Measurements from ENCODE around the gene SLC43A2.
"Not testable (repeated sequence)": the region's sequence is repeated elsewhere in the genome, so short reads cannot be mapped to it uniquely, and the experiment has no call there.

The SLC43A2 gene

GRCh38 chr17:1529863-1530262 lies 98.8 kb downstream of the SLC43A2 start:
- no peak for TF ChIP-seq CTCF (IDR thresholded peaks at IDR 0.05; ENCODE audit: insufficient read depth, low read length, missing control alignments)

GRCh38 chr17:1526876-1527275 lies 101.8 kb downstream of the SLC43A2 start:
- H3K4me3 ChIP-seq (ENCODE audit: low read depth, low read length); POLR2A ChIA-PET; DNase-seq (ENCODE audit: low read depth, low spot score): not testable (repeated sequence)
- CTCF ChIA-PET, result interaction anchor here (2.1 kb wide), 1 partner anchor 11 kb away, joined by 6 read pairs; the partner anchor contains the start of gene INPP5K

More at GRCh38 chr17:1529863-1530262, 98.8 kb downstream of the SLC43A2 start:
- ChIA-PET CTCF (no interaction called here), POLR2A (no interaction called here)
- DNase-seq (ENCODE audit: low read depth, low spot score), result no peak
- no peak overlapping the region for H3K4me3 ChIP-seq (ENCODE audit: low read depth, low read length)

GRCh38 chr17:1522626-1523025 lies 106.0 kb downstream of the SLC43A2 start:
- TF ChIP-seq CTCF (IDR thresholded peaks at IDR 0.05; ENCODE audit: insufficient read depth, low read length, missing control alignments), result no peak
- DNase-seq (ENCODE audit: low read depth, low spot score), result no peak
- no peak overlapping the region for H3K4me3 ChIP-seq (ENCODE audit: low read depth, low read length)
- POLR2A ChIA-PET, result no interaction called here
- CTCF ChIA-PET, result interaction anchor here (0.7 to 0.9 kb wide), 2 partner anchors 11 to 14 kb away, joined by 3 read pairs; no protein-coding TSS in a partner anchor

GRCh38 chr17:1521086-1521640 lies 107.5 kb downstream of the SLC43A2 start:
- POLR2A ChIA-PET, result no interaction called here
- CTCF ChIA-PET, result interaction anchor here (1.0 kb wide), 1 partner anchor 156 kb away, joined by 4 read pairs; no protein-coding TSS in a partner anchor
- no peak overlapping the region for H3K4me3 ChIP-seq (ENCODE audit: low read depth, low read length)
- no peak for DNase-seq (ENCODE audit: low read depth, low spot score)
- no peak for TF ChIP-seq CTCF (IDR thresholded peaks at IDR 0.05; ENCODE audit: insufficient read depth, low read length, missing control alignments)

- H3K4me3 ChIP-seq (ENCODE audit: low read depth, low read length), result no peak overlapping the region
- DNase-seq (ENCODE audit: low read depth, low spot score), result no peak
- TF ChIP-seq CTCF (IDR thresholded peaks at IDR 0.05; ENCODE audit: insufficient read depth, low read length, missing control alignments), result no peak
- ChIA-PET CTCF (interaction anchor here (1.2 kb wide), 1 partner anchor 54 kb away, joined by 3 read pairs; no protein-coding TSS in a partner anchor), POLR2A (no interaction called here)
These were observed 109.0 kb downstream of the SLC43A2 start for GRCh38 chr17:1519678-1520077.

Measured in AG04449 (cell line).